ENCODE measurements around the gene TIMM50.

DNA sequence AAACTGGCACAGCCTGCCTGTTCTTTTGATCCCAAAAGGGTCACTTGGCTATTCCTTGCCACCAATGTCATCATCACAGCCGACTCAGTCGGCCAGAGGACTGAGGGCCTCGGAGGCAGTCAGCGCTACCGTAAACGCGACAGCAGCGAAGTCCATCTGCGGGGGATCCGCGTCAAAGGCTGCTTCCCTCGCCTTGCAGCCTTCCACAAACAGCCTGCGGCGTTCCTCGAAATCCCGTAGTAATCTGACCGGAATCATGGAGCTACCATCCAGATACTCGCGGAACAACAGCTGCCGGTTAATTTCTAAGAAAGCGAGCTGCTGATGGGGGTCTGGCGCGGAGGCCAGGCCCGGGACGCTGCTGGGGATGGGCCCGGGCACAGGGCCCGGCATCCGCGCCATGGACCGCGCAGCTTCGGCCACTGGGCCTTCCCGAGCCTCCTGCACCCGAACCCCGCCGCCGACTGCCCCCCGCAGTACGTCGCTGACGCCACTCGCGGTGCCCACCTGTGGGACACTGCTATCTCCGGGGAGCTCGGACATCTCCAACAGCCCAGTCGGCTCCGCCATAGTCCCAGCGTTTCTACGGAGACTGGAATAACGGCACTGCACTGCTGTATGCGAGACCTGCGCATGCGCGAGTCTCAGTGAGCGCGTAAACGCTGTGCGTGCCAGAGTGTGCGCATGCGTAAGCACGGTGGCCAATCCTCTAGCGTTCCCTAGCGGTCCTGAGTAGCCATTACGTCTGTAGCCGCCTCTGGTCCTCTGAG, 51.8 kb downstream of the TIMM50 start, which contains the start of gene EID2B:
- peak; percentile 94 to 99 (median 98) for TF ChIP-seq CTCF (IDR thresholded peaks at IDR 0.05)
- peak; percentile 55 for TF ChIP-seq POLR2A (IDR thresholded peaks at IDR 0.05)
